Cardiac fibroblast (primary cell): ENCODE measurements around the gene PTPN6.
A peak's percentile ranks its signal among the peaks of the same experiment; 100 is the strongest.

Experiments used
- DNase-seq, 2 donors: peaks; one replicate each; pipeline versions ENCODE4 v3.0.0 to v3.0.0-alpha.2; 2010; ENCODE audit warnings: low read depth in 2 of 2
- H3K4me3 ChIP-seq, 2 donors: replicated peaks in 1 of 2; 1 replicate in 1 of 2; 2 replicates in 1 of 2; pipeline ENCODE4 v1.5.1; 2011; ENCODE audit warnings: low read depth in 2 of 2, low read length in 2 of 2, mild to moderate bottlenecking in 2 of 2, moderate library complexity in 1 of 2
- CTCF ChIP-seq: IDR thresholded peaks from one replicate; pipeline ENCODE4 v1.5.1; 2011; ENCODE audit warnings: low read depth, mild to moderate bottlenecking, low read length, inconsistent platforms

Gene PTPN6

GRCh38 chr12:6953442-6954315 lies 2.5 kb downstream of the PTPN6 start:
- peak; percentile 47 to 68 for DNase-seq
- TF ChIP-seq CTCF, result no peak
- H3K4me3 ChIP-seq, result no peak overlapping the region

GRCh38 chr12:6954316-6955107 lies 3.4 kb downstream of the PTPN6 start:
- H3K4me3 ChIP-seq, result no peak overlapping the region
- no peak for TF ChIP-seq CTCF
- DNase-seq, result no peak

- no peak for TF ChIP-seq CTCF
- DNase-seq, result no peak
- H3K4me3 ChIP-seq, result no peak overlapping the region
Observed at GRCh38 chr12:6955108-6956020, 4.2 kb downstream of the PTPN6 start.

- TF ChIP-seq CTCF, result no peak
- H3K4me3 ChIP-seq, result no peak overlapping the region
- no peak for DNase-seq
Observed at GRCh38 chr12:6956021-6956727, 5.0 kb downstream of the PTPN6 start.

GRCh38 chr12:6957151-6957701 lies 6.1 kb downstream of the PTPN6 start:
- TF ChIP-seq CTCF, result no peak
- DNase-seq, result no peak
- H3K4me3 ChIP-seq, result no peak overlapping the region
